GM19467 (cell line): ENCODE results near the gene CPLANE1.
"Not testable (repeated sequence)": the region's sequence is repeated elsewhere in the genome, so short reads cannot be mapped to it uniquely, and the experiment has no call there.

Source experiments
- ATAC-seq: cut with Tn5 transposase; IDR thresholded peaks from one replicate; pipeline ENCODE4 v1.9.1; 2021; ENCODE audit warnings: mild to moderate bottlenecking, moderate library complexity; ENCODE audit not compliant: unreplicated experiment

The CPLANE1 gene

GRCh38 chr5:37248970-37249814 is at the start of gene CPLANE1:
Gene CPLANE1, minus strand, starts transcription at chr5:37249376. Its CDS starts 1,678 bp downstream, at chr5:37247698.
- ATAC-seq = peak; percentile 88

- not testable (repeated sequence) for ATAC-seq
Observed at GRCh38 chr5:37296313-37296712, 47.1 kb upstream of the CPLANE1 start.

GRCh38 chr5:37283214-37283820 is 34.1 kb upstream of the CPLANE1 start:
- no peak for ATAC-seq

GRCh38 chr5:37275511-37275910 is 26.3 kb upstream of the CPLANE1 start:
- ATAC-seq = no peak

GRCh38 chr5:37272511-37272910 is 23.3 kb upstream of the CPLANE1 start:
- ATAC-seq = no peak

- not testable (repeated sequence) for ATAC-seq
Observed at GRCh38 chr5:37268100-37268499, 18.9 kb upstream of the CPLANE1 start.

GRCh38 chr5:37255774-37256358 is 6.7 kb upstream of the CPLANE1 start:
- no peak for ATAC-seq

- ATAC-seq = no peak
Observed at GRCh38 chr5:37254581-37254980, 5.4 kb upstream of the CPLANE1 start.

GRCh38 chr5:37251665-37252064 is 2.5 kb upstream of the CPLANE1 start:
- no peak for ATAC-seq

GRCh38 chr5:37249815-37250164 is 614 bp upstream of the CPLANE1 start:
- ATAC-seq = no peak

GRCh38 chr5:37248421-37248969 is 681 bp downstream of the CPLANE1 start:
- ATAC-seq = no peak

GRCh38 chr5:37247496-37247895 is 1.7 kb downstream of the CPLANE1 start:
- no peak for ATAC-seq

- ATAC-seq = no peak
Observed at GRCh38 chr5:37247036-37247435, 2.1 kb downstream of the CPLANE1 start.

- no peak for ATAC-seq
Observed at GRCh38 chr5:37234288-37234687, 14.9 kb downstream of the CPLANE1 start.

- ATAC-seq = no peak
Observed at GRCh38 chr5:37226377-37226776, 22.8 kb downstream of the CPLANE1 start.

- no peak for ATAC-seq
Observed at GRCh38 chr5:37222181-37222580, 27.0 kb downstream of the CPLANE1 start.

- not testable (repeated sequence) for ATAC-seq
Observed at GRCh38 chr5:37220426-37220825, 28.8 kb downstream of the CPLANE1 start.

GRCh38 chr5:37219384-37219783 is 29.8 kb downstream of the CPLANE1 start:
- not testable (repeated sequence) for ATAC-seq

GRCh38 chr5:37217976-37218375 is 31.2 kb downstream of the CPLANE1 start:
- no peak for ATAC-seq

- ATAC-seq = no peak
Observed at GRCh38 chr5:37214550-37214949, 34.6 kb downstream of the CPLANE1 start.

- ATAC-seq = no peak
Observed at GRCh38 chr5:37212096-37212495, 37.1 kb downstream of the CPLANE1 start.

GRCh38 chr5:37211661-37212060 is 37.5 kb downstream of the CPLANE1 start:
- no peak for ATAC-seq
